ENCODE results near the gene ANO3.

ANO3 gene

DNA sequence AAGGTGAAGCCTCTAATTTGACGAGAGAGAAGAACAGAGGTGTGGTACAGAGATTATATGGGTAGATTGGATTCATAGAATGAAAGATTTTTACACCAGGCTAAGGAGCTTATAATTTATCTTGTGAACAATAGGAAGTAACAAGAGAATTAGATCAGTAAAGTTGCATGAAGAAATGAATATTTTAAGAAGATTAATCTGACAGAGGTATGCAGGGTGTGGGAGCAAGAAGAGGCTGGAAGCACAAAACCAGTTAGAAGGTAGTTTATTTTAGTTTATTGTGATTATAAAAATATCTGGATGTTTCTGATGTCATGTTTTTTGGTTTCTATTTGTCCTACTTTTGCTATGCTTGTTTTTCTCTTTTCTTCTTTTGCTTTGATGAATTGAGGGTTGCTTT, 374.3 kb downstream of the ANO3 start:
- DNase-seq = no peak
- TF ChIP-seq, protein P1, sequence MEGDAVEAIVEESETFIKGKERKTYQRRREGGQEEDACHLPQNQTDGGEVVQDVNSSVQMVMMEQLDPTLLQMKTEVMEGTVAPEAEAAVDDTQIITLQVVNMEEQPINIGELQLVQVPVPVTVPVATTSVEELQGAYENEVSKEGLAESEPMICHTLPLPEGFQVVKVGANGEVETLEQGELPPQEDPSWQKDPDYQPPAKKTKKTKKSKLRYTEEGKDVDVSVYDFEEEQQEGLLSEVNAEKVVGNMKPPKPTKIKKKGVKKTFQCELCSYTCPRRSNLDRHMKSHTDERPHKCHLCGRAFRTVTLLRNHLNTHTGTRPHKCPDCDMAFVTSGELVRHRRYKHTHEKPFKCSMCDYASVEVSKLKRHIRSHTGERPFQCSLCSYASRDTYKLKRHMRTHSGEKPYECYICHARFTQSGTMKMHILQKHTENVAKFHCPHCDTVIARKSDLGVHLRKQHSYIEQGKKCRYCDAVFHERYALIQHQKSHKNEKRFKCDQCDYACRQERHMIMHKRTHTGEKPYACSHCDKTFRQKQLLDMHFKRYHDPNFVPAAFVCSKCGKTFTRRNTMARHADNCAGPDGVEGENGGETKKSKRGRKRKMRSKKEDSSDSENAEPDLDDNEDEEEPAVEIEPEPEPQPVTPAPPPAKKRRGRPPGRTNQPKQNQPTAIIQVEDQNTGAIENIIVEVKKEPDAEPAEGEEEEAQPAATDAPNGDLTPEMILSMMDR (IDR thresholded peaks at IDR 0.05) = no peak
- Mint-ChIP-seq H3K27me3 (ENCODE audit: low read depth, poor library complexity) (no peaks in the 10 kb centered on the region), H3K36me3 (ENCODE audit: low read depth) (no peaks in the 10 kb centered on the region), H3K9me3 (no peaks in the 10 kb centered on the region), H3K4me1 (peaks cover 7% of the 10 kb centered on the region), H3K4me3 (no peak overlapping the region), H3K27ac (no peak overlapping the region)

DNA sequence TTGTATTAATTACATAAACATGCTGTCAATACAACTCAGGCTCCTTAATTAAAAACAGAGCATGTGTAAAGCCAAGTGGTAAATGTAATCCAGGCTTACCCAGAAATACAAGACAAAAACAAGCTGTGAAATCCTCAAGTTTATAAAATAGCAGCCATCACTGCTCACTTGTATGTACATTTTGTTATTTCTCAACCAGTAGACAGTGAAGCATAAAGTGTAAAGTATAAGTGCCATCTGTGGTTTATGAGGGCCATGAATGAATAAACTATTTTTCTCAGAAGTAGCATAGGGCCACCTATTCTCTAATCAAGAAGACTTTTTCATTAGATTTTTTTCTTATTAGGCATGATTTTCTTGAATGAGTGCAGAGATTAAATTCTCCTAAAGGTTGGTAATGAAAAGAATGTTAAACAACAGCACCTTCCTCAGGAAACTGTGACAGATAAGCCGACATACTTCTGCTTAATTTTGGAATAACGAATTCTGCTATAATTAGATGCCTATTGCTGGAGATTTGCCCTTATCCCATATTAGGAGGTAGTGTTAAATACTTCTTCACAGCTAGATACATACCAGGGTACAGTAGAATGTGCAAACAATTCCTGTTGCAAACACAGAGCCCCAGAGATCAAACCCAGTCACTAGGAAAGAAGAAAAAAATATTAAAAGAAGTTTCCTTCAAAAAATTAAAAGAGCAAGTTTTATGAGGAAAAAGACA, 377.0 kb downstream of the ANO3 start:
- no peaks in the 10 kb centered on the region for H3K4me1 Mint-ChIP-seq
- no peak overlapping the region for H3K4me3 Mint-ChIP-seq
- DNase-seq = no peak
- H3K27me3 Mint-ChIP-seq (ENCODE audit: low read depth, poor library complexity) = no peaks in the 10 kb centered on the region
- no peaks in the 10 kb centered on the region for H3K9me3 Mint-ChIP-seq
- TF ChIP-seq, protein P1 (IDR thresholded peaks at IDR 0.05) = no peak
- H3K27ac Mint-ChIP-seq = no peak overlapping the region
- H3K36me3 Mint-ChIP-seq (ENCODE audit: low read depth) = no peaks in the 10 kb centered on the region

DNA sequence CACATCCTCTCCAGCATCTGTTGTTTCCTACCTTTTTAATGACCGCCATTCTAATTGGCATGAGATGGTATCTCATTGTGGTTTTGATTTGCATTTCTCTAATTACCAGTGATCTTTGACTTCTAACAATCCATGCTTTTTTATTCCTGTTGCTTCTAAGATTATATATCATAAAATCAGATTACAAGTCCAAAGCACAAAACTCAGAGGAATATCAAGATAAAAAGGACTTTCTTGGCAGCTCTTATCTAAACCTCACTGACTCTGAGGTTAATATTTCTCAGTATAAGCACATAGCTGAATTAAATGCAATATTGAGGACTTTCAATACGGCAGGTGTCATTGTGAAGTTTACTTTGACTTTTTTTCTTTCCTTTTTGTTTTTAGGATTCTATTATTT, 378.6 kb downstream of the ANO3 start:
- no peaks in the 10 kb centered on the region for H3K36me3 Mint-ChIP-seq (ENCODE audit: low read depth)
- DNase-seq = no peak
- H3K9me3 Mint-ChIP-seq = no peaks in the 10 kb centered on the region
- no peak overlapping the region for H3K4me3 Mint-ChIP-seq
- TF ChIP-seq, protein P1 (IDR thresholded peaks at IDR 0.05) = no peak
- H3K4me1 Mint-ChIP-seq = no peaks in the 10 kb centered on the region
- no peaks in the 10 kb centered on the region for H3K27me3 Mint-ChIP-seq (ENCODE audit: low read depth, poor library complexity)
- no peak overlapping the region for H3K27ac Mint-ChIP-seq

DNA sequence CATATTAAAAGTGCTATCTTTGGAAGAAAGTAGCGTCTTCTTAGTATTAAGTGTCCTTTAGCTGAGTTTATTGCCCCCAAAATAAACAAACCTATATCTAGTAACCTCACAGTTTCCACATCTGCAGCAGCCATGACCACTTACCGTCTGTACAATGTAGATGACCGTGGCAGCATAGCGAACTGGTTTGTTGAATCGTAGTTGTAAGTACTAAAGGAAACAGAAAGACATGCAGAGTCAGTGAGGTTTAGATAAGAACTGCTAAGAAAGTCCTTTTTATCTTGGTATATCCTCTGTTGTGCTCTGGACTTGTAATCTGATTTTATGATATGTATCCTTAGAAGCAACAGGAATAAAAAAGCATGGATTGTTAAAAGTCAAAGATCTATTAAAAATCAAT, 380.6 kb downstream of the ANO3 start:
- Mint-ChIP-seq H3K27me3 (ENCODE audit: low read depth, poor library complexity) (no peaks in the 10 kb centered on the region), H3K27ac (no peak overlapping the region), H3K4me1 (no peaks in the 10 kb centered on the region), H3K36me3 (ENCODE audit: low read depth) (no peaks in the 10 kb centered on the region), H3K9me3 (no peaks in the 10 kb centered on the region), H3K4me3 (no peak overlapping the region)
- TF ChIP-seq, protein P1 (IDR thresholded peaks at IDR 0.05) = no peak
- DNase-seq = no peak
